Muscle layer of colon (tissue), 2 donors: ENCODE data around the gene TLE3.
A peak's percentile ranks its signal among the peaks of the same experiment; 100 is the strongest.

Experiments
- H3K27ac ChIP-seq: one replicate; pipeline ENCODE4 v1.7.0; 2013; ENCODE audit warnings: low read depth, mild to moderate bottlenecking, low read length, moderate library complexity
- H3K27me3 ChIP-seq, 2 donors: one replicate each; pipeline ENCODE4 v1.7.0; 2013; ENCODE audit warnings: low read length in 2 of 2, mild to moderate bottlenecking in 2 of 2; ENCODE audit not compliant: insufficient read depth in 2 of 2, control insufficient read depth in 1 of 2
- H3K36me3 ChIP-seq: one replicate; pipeline ENCODE4 v1.7.0; 2013; ENCODE audit warnings: mild to moderate bottlenecking, low read length; ENCODE audit not compliant: insufficient read depth
- H3K4me1 ChIP-seq: one replicate; pipeline ENCODE4 v1.7.0; 2013; ENCODE audit warnings: mild to moderate bottlenecking, low read length; ENCODE audit not compliant: insufficient read depth
- H3K4me3 ChIP-seq, 2 donors: one replicate each; pipeline ENCODE4 v1.7.0; 2013; ENCODE audit warnings: low read length in 2 of 2, low read depth in 1 of 2, mild to moderate bottlenecking in 1 of 2, moderate library complexity in 1 of 2
- H3K9ac ChIP-seq: one replicate; pipeline ENCODE4 v1.7.0; 2013; ENCODE audit warnings: low read length
- H3K9me3 ChIP-seq: one replicate; pipeline ENCODE4 v1.7.0; 2013; ENCODE audit warnings: mild to moderate bottlenecking, low read length
- donor health status: abdominal sarcoma.
- donor health status: Adenocarcinoma of cecum.

The TLE3 gene

DNA sequence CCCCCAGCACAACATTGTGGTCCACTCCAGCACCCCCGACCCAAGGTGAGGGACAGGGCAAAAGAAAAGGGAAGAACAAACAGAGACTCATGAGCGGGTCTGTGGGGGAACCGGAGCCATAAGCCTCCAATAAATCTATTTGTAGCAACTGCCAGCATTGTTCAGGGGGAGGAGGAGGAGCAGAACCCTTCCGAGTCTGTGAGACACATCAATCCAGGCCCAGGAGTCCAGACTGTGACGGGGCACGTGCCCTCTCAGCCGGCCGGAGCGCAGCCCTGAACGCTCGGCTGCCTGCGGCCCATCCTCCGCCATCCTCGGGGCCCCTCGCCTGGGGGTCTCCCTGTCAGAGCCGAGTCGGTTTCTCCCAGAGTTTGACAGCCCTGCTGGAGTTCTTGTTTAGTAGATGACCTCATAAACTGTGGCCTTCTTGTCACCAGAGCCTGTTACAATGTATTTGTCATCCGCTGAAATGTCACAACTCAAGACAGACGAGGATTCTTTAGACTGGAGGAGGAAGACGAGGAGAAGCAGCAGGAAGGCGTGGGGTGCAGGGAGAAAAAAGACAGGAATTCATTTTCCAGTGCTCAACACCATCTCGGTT lies 47.9 kb downstream of the TLE3 start:
- Histone ChIP-seq H3K27ac (peak overlapping the region; percentile 38), H3K36me3 (peaks cover 63% of the 10 kb centered on the region), H3K27me3 (no peaks in the 10 kb centered on the region), H3K9me3 (no peaks in the 10 kb centered on the region), H3K4me1 (peaks cover 11% of the 10 kb centered on the region), H3K9ac (no peak overlapping the region), H3K4me3 (no peak overlapping the region)

DNA sequence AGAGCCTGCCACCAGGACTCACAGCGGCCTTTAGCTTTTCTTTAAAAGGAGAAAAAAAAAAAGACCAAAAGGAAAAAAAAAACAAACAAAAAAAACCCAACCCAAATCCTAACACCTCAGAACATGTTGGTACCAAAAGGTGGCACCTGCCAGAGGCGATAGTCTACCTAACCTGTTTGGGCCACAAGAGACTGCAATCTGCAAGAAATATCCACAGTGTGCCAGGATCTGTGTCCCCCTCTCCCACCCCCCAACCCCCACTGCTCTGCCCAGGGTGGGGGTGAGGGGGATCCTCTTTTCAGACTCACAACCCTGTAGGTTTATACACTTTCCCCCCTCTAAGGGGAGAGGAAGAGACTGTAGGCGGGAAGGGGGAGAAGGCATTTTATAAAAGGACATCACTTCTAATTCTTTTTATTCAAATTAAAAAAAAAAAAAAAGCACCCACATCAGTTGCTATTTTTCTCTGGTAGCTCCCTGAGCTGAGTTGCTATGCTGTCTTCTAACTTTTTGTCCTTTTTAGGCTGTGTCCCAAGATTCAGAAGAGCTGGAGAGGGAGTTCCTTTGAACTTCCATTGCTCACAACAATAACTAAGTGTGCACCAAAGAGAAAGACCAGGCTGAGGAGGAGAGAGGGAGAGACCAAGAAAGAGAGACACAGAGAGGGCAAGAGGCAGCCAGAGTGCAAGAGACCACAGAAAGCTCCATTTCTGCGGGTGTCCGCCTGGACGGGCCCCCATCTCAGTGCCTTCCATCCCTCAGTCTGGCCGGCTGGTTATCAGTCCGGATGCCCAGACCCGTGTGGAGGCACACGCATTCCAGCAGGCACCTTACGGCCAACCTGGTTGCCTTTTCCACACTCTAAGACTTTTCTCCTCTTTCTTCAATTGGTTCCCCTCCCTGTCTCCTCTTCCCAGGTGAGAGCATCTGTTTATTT lies 48.9 kb downstream of the TLE3 start:
- Histone ChIP-seq H3K9me3 (no peaks in the 10 kb centered on the region), H3K36me3 (peaks cover 57% of the 10 kb centered on the region), H3K4me3 (no peak overlapping the region), H3K27ac (peak overlapping the region; percentile 28), H3K27me3 (no peaks in the 10 kb centered on the region), H3K4me1 (peaks cover 11% of the 10 kb centered on the region), H3K9ac (no peak overlapping the region)

DNA sequence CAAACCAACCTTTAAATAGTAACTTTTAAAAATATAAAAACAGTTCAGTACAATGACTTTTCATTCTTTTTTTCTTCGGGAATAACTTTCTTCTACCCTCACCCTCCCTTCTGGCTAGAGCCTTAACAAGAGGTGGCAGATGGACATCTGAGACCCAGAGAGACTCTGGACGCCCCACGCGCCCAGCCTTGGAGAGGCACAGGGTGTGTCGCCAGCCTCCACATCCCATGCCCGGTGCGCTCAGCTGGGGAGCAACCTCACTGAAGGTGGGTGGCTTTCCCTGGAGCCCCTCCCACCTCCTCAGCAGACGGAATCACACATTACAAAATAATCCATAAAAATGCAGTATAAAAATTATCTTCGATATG lies 49.5 kb downstream of the TLE3 start:
- peaks cover 11% of the 10 kb centered on the region for H3K4me1 ChIP-seq
- H3K36me3 ChIP-seq, result peaks cover 53% of the 10 kb centered on the region
- H3K27me3 ChIP-seq, result no peaks in the 10 kb centered on the region
- H3K9me3 ChIP-seq, result no peaks in the 10 kb centered on the region
- no peak overlapping the region for H3K4me3 ChIP-seq
- no peak overlapping the region for H3K9ac ChIP-seq
- no peak overlapping the region for H3K27ac ChIP-seq

DNA sequence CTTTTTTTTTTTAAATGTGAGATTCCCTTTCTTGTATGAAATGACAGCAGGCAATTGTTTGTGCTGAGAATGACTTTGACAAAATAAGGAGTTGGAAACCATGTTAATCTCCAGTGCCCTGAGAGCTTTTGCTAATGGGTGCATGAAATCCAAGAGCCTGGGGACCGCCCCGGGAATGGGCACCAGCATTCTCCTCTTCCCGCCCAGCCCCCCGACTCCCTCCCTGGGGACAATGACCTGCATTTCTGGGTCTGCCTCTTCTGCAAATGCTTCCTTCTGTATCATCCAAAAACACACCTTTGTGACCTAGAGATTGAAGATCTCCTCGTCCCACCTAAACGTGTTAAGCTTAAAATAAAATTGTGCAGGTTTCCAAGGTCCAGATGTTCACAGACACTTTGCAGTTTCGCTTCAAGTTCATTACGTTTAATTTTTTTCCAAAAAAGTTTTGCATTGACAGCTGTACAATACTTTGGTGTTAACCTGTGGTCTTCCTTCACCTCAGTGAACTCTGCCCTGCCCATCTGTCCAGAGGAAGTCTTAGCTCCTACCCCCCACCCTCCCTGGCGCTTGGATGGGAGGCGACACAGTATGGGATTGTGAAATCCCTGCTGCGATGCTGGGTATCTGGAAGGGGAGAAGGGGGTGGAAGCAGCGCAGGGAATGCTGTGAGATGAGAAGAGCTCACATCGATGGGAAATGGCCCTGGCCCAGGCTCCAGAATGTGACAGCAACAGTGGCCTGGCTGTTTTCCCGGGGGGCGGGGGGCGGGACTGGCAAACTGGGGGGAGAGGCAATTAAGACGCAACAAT lies 50.1 kb downstream of the TLE3 start:
- Histone ChIP-seq H3K4me1 (peaks cover 11% of the 10 kb centered on the region), H3K9me3 (no peaks in the 10 kb centered on the region), H3K27ac (no peak overlapping the region), H3K9ac (no peak overlapping the region), H3K36me3 (peaks cover 49% of the 10 kb centered on the region), H3K27me3 (no peaks in the 10 kb centered on the region), H3K4me3 (no peak overlapping the region)

DNA sequence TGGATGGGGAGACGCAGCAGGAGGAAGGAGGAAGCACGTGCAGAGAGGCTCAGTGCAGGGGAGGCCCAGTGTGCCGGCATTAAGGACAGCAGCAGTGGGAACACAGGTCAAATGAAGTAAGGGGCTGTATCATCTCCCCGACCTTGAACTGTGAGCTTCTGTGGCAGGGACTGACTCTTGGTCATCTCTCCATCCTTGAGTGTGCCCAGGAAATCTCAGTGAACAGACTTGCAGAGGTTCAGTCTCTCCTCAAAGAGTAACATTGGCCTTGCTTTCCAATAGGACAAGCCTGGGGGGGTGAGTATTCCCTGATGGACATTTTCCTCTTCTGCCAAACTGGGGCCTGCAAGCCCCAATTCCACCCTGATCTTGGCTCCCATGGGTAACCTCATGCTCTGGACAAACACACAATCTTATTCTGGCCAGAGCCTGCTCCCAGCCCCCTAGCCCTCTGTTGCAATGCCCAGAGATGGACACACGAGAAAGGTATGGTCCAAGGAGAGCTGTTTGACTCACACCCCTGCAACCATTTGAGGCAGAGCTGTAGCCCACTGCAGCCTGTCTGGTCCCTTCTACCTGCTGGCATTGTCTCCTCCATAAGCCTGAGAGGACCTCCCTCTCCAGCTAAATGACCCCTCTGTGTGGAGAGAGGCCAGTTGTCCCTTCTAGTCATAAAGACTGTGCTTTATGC lies 50.9 kb downstream of the TLE3 start:
- Histone ChIP-seq H3K9me3 (no peaks in the 10 kb centered on the region), H3K27ac (no peak overlapping the region), H3K4me3 (no peak overlapping the region), H3K9ac (no peak overlapping the region), H3K27me3 (no peaks in the 10 kb centered on the region), H3K36me3 (peaks cover 43% of the 10 kb centered on the region), H3K4me1 (peaks cover 11% of the 10 kb centered on the region)

DNA sequence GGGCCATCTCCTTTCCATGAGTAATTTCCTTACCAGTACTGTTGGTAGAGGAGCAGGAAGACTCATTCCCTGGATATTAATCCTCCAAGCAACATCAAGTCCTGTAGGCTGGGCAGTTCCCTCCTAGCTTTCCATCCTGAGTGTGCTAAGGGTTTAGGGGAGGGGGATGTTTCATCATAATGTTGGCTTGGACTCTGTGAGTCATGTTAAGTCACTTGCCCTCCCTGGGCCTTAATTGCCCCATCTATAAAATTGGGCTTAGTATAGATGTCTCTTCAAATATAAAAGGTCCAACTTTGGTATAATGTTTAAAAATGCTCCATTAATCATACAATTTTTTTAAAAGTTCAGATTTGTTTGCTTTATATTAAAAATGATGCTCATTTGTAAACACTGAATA lies 52.7 kb downstream of the TLE3 start:
- H3K27ac ChIP-seq, result no peak overlapping the region
- H3K4me1 ChIP-seq, result peaks cover 11% of the 10 kb centered on the region
- no peaks in the 10 kb centered on the region for H3K9me3 ChIP-seq
- no peak overlapping the region for H3K4me3 ChIP-seq
- H3K27me3 ChIP-seq, result no peaks in the 10 kb centered on the region
- no peak overlapping the region for H3K9ac ChIP-seq
- H3K36me3 ChIP-seq, result peaks cover 25% of the 10 kb centered on the region

DNA sequence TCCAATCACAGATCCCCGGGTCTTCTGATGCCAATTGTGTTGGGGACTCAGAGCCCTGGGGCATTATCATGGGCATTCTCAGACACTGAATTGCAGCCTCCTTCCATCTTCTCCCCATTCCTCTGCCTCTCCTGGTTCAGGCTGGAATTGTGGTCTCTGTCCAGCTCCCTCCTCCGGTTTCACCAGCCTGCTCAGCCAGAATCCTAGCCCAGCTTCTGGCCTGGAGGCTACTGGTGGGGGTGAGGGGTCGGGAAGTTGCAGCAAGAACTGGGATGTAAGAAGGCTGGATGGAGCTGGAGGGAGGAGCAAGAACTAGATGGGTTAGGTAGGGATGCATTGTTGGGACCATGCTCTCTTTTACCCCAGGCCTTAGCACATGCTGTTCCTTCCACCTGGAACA lies 53.5 kb downstream of the TLE3 start:
- H3K9ac ChIP-seq, result no peak overlapping the region
- no peaks in the 10 kb centered on the region for H3K27me3 ChIP-seq
- H3K27ac ChIP-seq, result no peak overlapping the region
- H3K36me3 ChIP-seq, result peaks cover 16% of the 10 kb centered on the region
- no peaks in the 10 kb centered on the region for H3K9me3 ChIP-seq
- peaks cover 10% of the 10 kb centered on the region for H3K4me1 ChIP-seq
- H3K4me3 ChIP-seq, result no peak overlapping the region

DNA sequence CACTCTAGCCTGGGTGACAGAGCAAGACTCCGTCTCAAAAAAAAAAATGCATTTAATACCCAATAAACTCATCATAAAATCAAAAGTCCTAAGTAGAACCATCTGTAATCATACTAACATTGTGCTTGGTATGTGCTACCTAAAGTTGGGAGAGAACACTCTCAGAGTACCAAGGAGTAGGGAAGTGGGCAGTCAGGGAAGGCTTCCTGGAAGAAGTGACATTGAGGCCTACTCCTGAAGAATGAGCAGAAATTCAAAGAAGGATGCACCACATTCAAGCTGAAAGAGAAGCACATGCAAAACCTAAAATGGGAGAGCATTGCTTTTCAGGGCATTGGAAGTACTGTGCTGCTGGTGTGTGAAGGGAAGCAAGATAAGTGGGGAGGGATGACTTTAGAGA lies 54.1 kb downstream of the TLE3 start:
- Histone ChIP-seq H3K4me3 (no peak overlapping the region), H3K27me3 (no peaks in the 10 kb centered on the region), H3K27ac (no peak overlapping the region), H3K9me3 (no peaks in the 10 kb centered on the region), H3K9ac (no peak overlapping the region), H3K4me1 (peaks cover 5% of the 10 kb centered on the region), H3K36me3 (peaks cover 11% of the 10 kb centered on the region)

DNA sequence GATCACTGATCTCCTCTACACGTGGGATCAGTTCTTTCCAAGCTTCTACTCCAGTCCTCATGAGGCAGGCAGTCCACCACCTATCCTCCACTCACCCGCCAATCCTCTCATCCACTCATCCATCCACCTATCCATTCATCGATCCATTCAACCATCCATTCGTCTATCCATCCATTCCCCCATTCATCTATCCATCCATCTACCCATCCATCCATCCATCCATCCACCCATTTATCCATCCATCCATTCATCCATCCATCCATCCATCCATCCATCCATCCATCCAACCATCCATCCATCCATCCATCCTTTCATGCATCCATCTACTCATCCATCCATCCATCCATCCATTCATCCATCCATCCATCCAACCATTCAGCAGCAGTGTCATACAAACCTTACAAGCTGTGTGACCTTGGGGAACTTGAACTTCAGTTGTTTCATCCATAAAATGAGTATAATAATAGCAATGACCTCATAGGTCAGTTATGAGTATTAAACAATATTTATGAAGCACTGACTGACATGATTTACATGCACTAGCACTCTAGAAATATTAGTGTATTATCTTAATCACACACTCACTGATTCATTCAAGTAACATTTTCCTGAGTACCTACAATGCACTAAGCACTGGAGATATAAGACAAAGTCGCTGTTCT lies 55.0 kb downstream of the TLE3 start:
- no peak overlapping the region for H3K9ac ChIP-seq
- no peaks in the 10 kb centered on the region for H3K9me3 ChIP-seq
- H3K27me3 ChIP-seq, result no peaks in the 10 kb centered on the region
- H3K27ac ChIP-seq, result no peak overlapping the region
- H3K36me3 ChIP-seq, result peaks cover 6% of the 10 kb centered on the region
- H3K4me3 ChIP-seq, result no peak overlapping the region
- no peaks in the 10 kb centered on the region for H3K4me1 ChIP-seq

DNA sequence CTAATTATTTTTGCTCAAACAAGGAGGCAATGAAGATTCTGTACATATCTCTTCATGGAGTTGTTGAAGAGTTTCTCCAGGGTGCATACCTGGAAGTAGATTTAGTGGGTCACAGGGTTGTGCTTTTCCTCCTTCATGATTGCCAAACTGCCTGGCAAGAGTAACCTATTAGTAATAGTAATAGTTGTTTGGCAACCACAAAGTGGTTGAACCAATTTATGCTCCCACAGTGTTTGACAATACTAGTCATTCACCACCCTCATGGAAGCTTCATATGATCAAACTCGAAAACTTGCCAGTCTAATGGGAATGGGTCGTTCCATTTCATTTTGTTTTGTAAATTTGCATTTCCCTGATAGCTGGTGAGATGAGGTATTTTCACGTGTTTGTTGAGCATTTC lies 57.8 kb downstream of the TLE3 start:
- no peak overlapping the region for H3K4me3 ChIP-seq
- no peaks in the 10 kb centered on the region for H3K9me3 ChIP-seq
- no peak overlapping the region for H3K9ac ChIP-seq
- H3K27ac ChIP-seq, result no peak overlapping the region
- H3K36me3 ChIP-seq, result peaks cover 6% of the 10 kb centered on the region
- no peaks in the 10 kb centered on the region for H3K27me3 ChIP-seq
- H3K4me1 ChIP-seq, result no peaks in the 10 kb centered on the region
